ENCODE data around the gene AKAP6. TPM values are rescaled to one million over a fixed set of nuclear protein-coding genes. Genes with fewer than 3 reads are reported as not detected.

The AKAP6 gene
- total RNA-seq, 2 experiments from 2014 or later = 1.1 to 1.4 TPM

- POLR2A ChIA-PET = no interaction called here
- no peak for DNase-seq
- Mint-ChIP-seq H3K4me3 (no peak overlapping the region), H3K36me3 (ENCODE audit: low read depth) (no peaks in the 10 kb centered on the region), H3K9me3 (peaks cover 8% of the 10 kb centered on the region), H3K27ac (no peak overlapping the region), H3K4me1 (no peaks in the 10 kb centered on the region), H3K27me3 (no peaks in the 10 kb centered on the region)
- CTCF ChIA-PET = no interaction called here
Observed at GRCh38 chr14:32820181-32820580, 491.1 kb downstream of the AKAP6 start.

GRCh38 chr14:32820682-32821081 lies 491.6 kb downstream of the AKAP6 start:
- Mint-ChIP-seq H3K4me1 (no peaks in the 10 kb centered on the region), H3K9me3 (peaks cover 8% of the 10 kb centered on the region), H3K27ac (no peak overlapping the region), H3K36me3 (ENCODE audit: low read depth) (no peaks in the 10 kb centered on the region), H3K27me3 (no peaks in the 10 kb centered on the region), H3K4me3 (no peak overlapping the region)
- ChIA-PET POLR2A (no interaction called here), CTCF (no interaction called here)
- DNase-seq = no peak

GRCh38 chr14:32821964-32822653 lies 493.0 kb downstream of the AKAP6 start:
- H3K4me3 Mint-ChIP-seq = no peak overlapping the region
- H3K27ac Mint-ChIP-seq = no peak overlapping the region
- no peaks in the 10 kb centered on the region for H3K27me3 Mint-ChIP-seq
- no peak for DNase-seq
- no peaks in the 10 kb centered on the region for H3K36me3 Mint-ChIP-seq (ENCODE audit: low read depth)
- ChIA-PET POLR2A (interaction anchor here (1.0 kb wide), 1 partner anchor 13 kb away, joined by 3 read pairs; no protein-coding TSS in a partner anchor), CTCF (no interaction called here)
- peaks cover 8% of the 10 kb centered on the region for H3K9me3 Mint-ChIP-seq
- H3K4me1 Mint-ChIP-seq = no peaks in the 10 kb centered on the region

- Mint-ChIP-seq H3K27me3 (no peaks in the 10 kb centered on the region), H3K4me3 (no peak overlapping the region), H3K4me1 (no peaks in the 10 kb centered on the region), H3K27ac (no peak overlapping the region), H3K36me3 (ENCODE audit: low read depth) (no peaks in the 10 kb centered on the region), H3K9me3 (peaks cover 8% of the 10 kb centered on the region)
- DNase-seq = no peak
- CTCF ChIA-PET = no interaction called here
- POLR2A ChIA-PET = no interaction called here
Observed at GRCh38 chr14:32823706-32824105, 494.6 kb downstream of the AKAP6 start.

GRCh38 chr14:32824195-32824594 lies 495.1 kb downstream of the AKAP6 start:
- no peaks in the 10 kb centered on the region for H3K36me3 Mint-ChIP-seq (ENCODE audit: low read depth)
- no peak overlapping the region for H3K27ac Mint-ChIP-seq
- DNase-seq = no peak
- ChIA-PET CTCF (no interaction called here), POLR2A (no interaction called here)
- H3K9me3 Mint-ChIP-seq = peaks cover 8% of the 10 kb centered on the region
- no peaks in the 10 kb centered on the region for H3K27me3 Mint-ChIP-seq
- no peaks in the 10 kb centered on the region for H3K4me1 Mint-ChIP-seq
- no peak overlapping the region for H3K4me3 Mint-ChIP-seq

GRCh38 chr14:32825058-32825457 lies 496.0 kb downstream of the AKAP6 start:
- H3K9me3 Mint-ChIP-seq = peaks cover 10% of the 10 kb centered on the region

GRCh38 chr14:32826404-32827082 lies 497.4 kb downstream of the AKAP6 start:
- ChIA-PET CTCF (no interaction called here), POLR2A (no interaction called here)
- H3K9me3 Mint-ChIP-seq = peaks cover 10% of the 10 kb centered on the region
- DNase-seq = no peak
- H3K27me3 Mint-ChIP-seq = no peaks in the 10 kb centered on the region
- H3K36me3 Mint-ChIP-seq (ENCODE audit: low read depth) = no peaks in the 10 kb centered on the region
- H3K4me1 Mint-ChIP-seq = no peaks in the 10 kb centered on the region
- H3K27ac Mint-ChIP-seq = no peak overlapping the region
- H3K4me3 Mint-ChIP-seq = no peak overlapping the region

More at GRCh38 chr14:32825058-32825457, 496.0 kb downstream of the AKAP6 start:
- Mint-ChIP-seq H3K36me3 (ENCODE audit: low read depth) (no peaks in the 10 kb centered on the region), H3K4me3 (no peak overlapping the region), H3K27me3 (no peaks in the 10 kb centered on the region), H3K27ac (no peak overlapping the region), H3K4me1 (no peaks in the 10 kb centered on the region)
- ChIA-PET CTCF (no interaction called here), POLR2A (no interaction called here)
- DNase-seq = no peak

- Mint-ChIP-seq H3K27me3 (no peaks in the 10 kb centered on the region), H3K27ac (no peak overlapping the region), H3K36me3 (ENCODE audit: low read depth) (no peaks in the 10 kb centered on the region), H3K4me3 (no peak overlapping the region), H3K9me3 (peaks cover 8% of the 10 kb centered on the region), H3K4me1 (no peaks in the 10 kb centered on the region)
- no peak for DNase-seq
- ChIA-PET POLR2A (no interaction called here), CTCF (no interaction called here)
Observed at GRCh38 chr14:32827514-32827913, 498.4 kb downstream of the AKAP6 start.

- peaks cover 4% of the 10 kb centered on the region for H3K9me3 Mint-ChIP-seq
- no peaks in the 10 kb centered on the region for H3K36me3 Mint-ChIP-seq (ENCODE audit: low read depth)
- no peaks in the 10 kb centered on the region for H3K27me3 Mint-ChIP-seq
- H3K27ac Mint-ChIP-seq = no peak overlapping the region
- CTCF ChIA-PET = no interaction called here
- POLR2A ChIA-PET = no interaction called here
- no peak overlapping the region for H3K4me3 Mint-ChIP-seq
- DNase-seq = no peak
- no peaks in the 10 kb centered on the region for H3K4me1 Mint-ChIP-seq
Observed at GRCh38 chr14:32835924-32836323, 506.8 kb downstream of the AKAP6 start.

GRCh38 chr14:32841698-32842097 lies 512.6 kb downstream of the AKAP6 start:
- CTCF ChIA-PET = no interaction called here
- H3K4me1 Mint-ChIP-seq = no peaks in the 10 kb centered on the region
- POLR2A ChIA-PET = no interaction called here
- no peak for DNase-seq
- no peaks in the 10 kb centered on the region for H3K27me3 Mint-ChIP-seq
- H3K4me3 Mint-ChIP-seq = no peak overlapping the region
- H3K36me3 Mint-ChIP-seq (ENCODE audit: low read depth) = no peaks in the 10 kb centered on the region
- no peak overlapping the region for H3K27ac Mint-ChIP-seq
- no peaks in the 10 kb centered on the region for H3K9me3 Mint-ChIP-seq

GRCh38 chr14:32846821-32847365 lies 517.8 kb downstream of the AKAP6 start:
- Mint-ChIP-seq H3K4me3 (no peak overlapping the region), H3K36me3 (ENCODE audit: low read depth) (no peaks in the 10 kb centered on the region), H3K27me3 (no peaks in the 10 kb centered on the region), H3K27ac (no peak overlapping the region), H3K4me1 (no peaks in the 10 kb centered on the region), H3K9me3 (no peaks in the 10 kb centered on the region)
- ChIA-PET POLR2A (no interaction called here), CTCF (no interaction called here)
- DNase-seq = no peak

- CTCF ChIA-PET = no interaction called here
- no peak for DNase-seq
- no peaks in the 10 kb centered on the region for H3K4me1 Mint-ChIP-seq
- no peak overlapping the region for H3K27ac Mint-ChIP-seq
- no peaks in the 10 kb centered on the region for H3K9me3 Mint-ChIP-seq
- H3K36me3 Mint-ChIP-seq (ENCODE audit: low read depth) = no peaks in the 10 kb centered on the region
- no peaks in the 10 kb centered on the region for H3K27me3 Mint-ChIP-seq
- POLR2A ChIA-PET = no interaction called here
- no peak overlapping the region for H3K4me3 Mint-ChIP-seq
Observed at GRCh38 chr14:32847867-32848266, 518.8 kb downstream of the AKAP6 start.

GRCh38 chr14:32865827-32866376 lies 536.8 kb downstream of the AKAP6 start:
- Mint-ChIP-seq H3K36me3 (ENCODE audit: low read depth) (no peaks in the 10 kb centered on the region), H3K4me1 (no peaks in the 10 kb centered on the region), H3K27ac (no peak overlapping the region), H3K9me3 (peaks cover 6% of the 10 kb centered on the region), H3K27me3 (no peaks in the 10 kb centered on the region), H3K4me3 (no peak overlapping the region)
- POLR2A ChIA-PET = no interaction called here
- CTCF ChIA-PET = no interaction called here
- no peak for DNase-seq

GRCh38 chr14:32883188-32883587 lies 554.1 kb downstream of the AKAP6 start:
- DNase-seq = no peak
- ChIA-PET CTCF (no interaction called here), POLR2A (no interaction called here)
- Mint-ChIP-seq H3K9me3 (no peaks in the 10 kb centered on the region), H3K27ac (no peak overlapping the region), H3K36me3 (ENCODE audit: low read depth) (no peaks in the 10 kb centered on the region), H3K4me3 (no peak overlapping the region), H3K27me3 (no peaks in the 10 kb centered on the region), H3K4me1 (no peaks in the 10 kb centered on the region)
